Neural cell (in vitro differentiated cells): Measurements from ENCODE around the gene COPZ2. TPM values are rescaled to one million over a fixed set of nuclear protein-coding genes. Genes with fewer than 3 reads are reported as not detected.

ENCODE experiments used
- H2AFZ ChIP-seq: fragments of 200-600, 300-800 bp; sonication (generic), shearing (Covaris generic); 2 replicates; pipeline ENCODE4 v1.6.0; 2014; ENCODE audit warnings: low read depth, mild to moderate bottlenecking, antibody characterized with exemption, low read length, moderate library complexity
- H3F3A ChIP-seq: fragments of 200-600 bp; shearing (Covaris generic); 2 replicates; pipeline ENCODE4 v1.6.1; 2016; ENCODE audit warnings: mild to moderate bottlenecking, moderate library complexity, mixed read lengths, antibody characterized with exemption, low read length; ENCODE audit not compliant: insufficient read depth, poor library complexity, severe bottlenecking
- H3K27ac ChIP-seq: fragments of 200-600, 300-800 bp; sonication (generic), shearing (Covaris generic); 2 replicates; pipeline ENCODE4 v1.5.1; 2014; ENCODE audit warnings: mild to moderate bottlenecking, low read length, moderate library complexity
- H3K27me3 ChIP-seq: fragments of 300-800, 200-600 bp; sonication (generic), shearing (Covaris generic); 2 replicates; pipeline ENCODE4 v1.6.0; 2014; ENCODE audit warnings: mild to moderate bottlenecking, low read depth, low read length, moderate library complexity; ENCODE audit not compliant: insufficient read depth
- H3K36me3 ChIP-seq: fragments of 300-800, 200-600 bp; sonication (generic), shearing (Covaris generic); 2 replicates; pipeline ENCODE4 v1.5.1; 2014; ENCODE audit warnings: mild to moderate bottlenecking, antibody characterized with exemption, low read length, moderate library complexity; ENCODE audit not compliant: insufficient read depth
- H3K4me2 ChIP-seq: fragments of 300-800, 200-600 bp; sonication (generic), shearing (Covaris generic); 2 replicates; pipeline ENCODE4 v1.6.0; 2014; ENCODE audit warnings: mild to moderate bottlenecking, low read length
- H3K4me3 ChIP-seq: fragments of 300-800, 200-600 bp; sonication (generic), shearing (Covaris generic); 2 replicates; pipeline ENCODE4 v1.5.1; 2014; ENCODE audit warnings: mild to moderate bottlenecking, low read length, moderate library complexity
- H3K79me2 ChIP-seq: fragments of 200-600 bp; shearing (Covaris generic); replicated peaks from 2 replicates; pipeline ENCODE4 v1.6.0; 2014; ENCODE audit warnings: mild to moderate bottlenecking, low read length, moderate library complexity; ENCODE audit not compliant: insufficient read depth
- H3K9ac ChIP-seq: fragments of 300-800, 200-600 bp; sonication (generic), shearing (Covaris generic); 2 replicates; pipeline ENCODE4 v1.6.1; 2016; ENCODE audit warnings: mild to moderate bottlenecking, low read length, mixed read lengths
- H3K9me2 ChIP-seq: fragments of 200-600 bp; shearing (Covaris generic); 2 replicates; pipeline ENCODE4 v1.6.1; 2016; ENCODE audit warnings: mild to moderate bottlenecking, low read length, mixed read lengths; ENCODE audit not compliant: insufficient read depth
- H3K9me3 ChIP-seq: fragments of 200-600, 300-800 bp; sonication (generic), shearing (Covaris generic); 2 replicates; pipeline ENCODE4 v1.6.1; 2016; ENCODE audit warnings: mild to moderate bottlenecking, mixed run types, low read length, moderate library complexity, mixed read lengths
- H4K20me1 ChIP-seq: fragments of 200-600 bp; shearing (Covaris generic); 2 replicates; pipeline ENCODE4 v1.6.1; 2016; ENCODE audit warnings: mild to moderate bottlenecking, mixed run types; ENCODE audit not compliant: insufficient read depth
- EP300 ChIP-seq: fragments of 450-650 bp; conservative IDR thresholded peaks from 2 replicates; pipeline ENCODE4 v1.6.1; 2014; ENCODE audit warnings: antibody characterized with exemption, mild to moderate bottlenecking, moderate library complexity; ENCODE audit not compliant: poor library complexity, severe bottlenecking
- EZH2 ChIP-seq: fragments of 200-600, 300-800 bp; shearing (Covaris generic), sonication (generic); IDR thresholded peaks from 2 replicates; pipeline ENCODE4 v1.6.1; 2014; ENCODE audit warnings: antibody characterized with exemption, low read length, borderline replicate concordance, mild to moderate bottlenecking; ENCODE audit not compliant: insufficient read depth, poor library complexity, severe bottlenecking
- MXI1 ChIP-seq: fragments of 450-650 bp; conservative IDR thresholded peaks from 2 replicates; pipeline ENCODE4 v1.6.1; 2014; ENCODE audit warnings: antibody characterized with exemption, mild to moderate bottlenecking; ENCODE audit not compliant: poor library complexity, severe bottlenecking
- POLR2AphosphoS5 ChIP-seq: IDR thresholded peaks from 2 replicates; pipeline ENCODE4 v1.6.1; 2012
- RAD21 ChIP-seq: fragments of 450-650 bp; conservative IDR thresholded peaks from 2 replicates; pipeline ENCODE4 v1.6.1; 2014; ENCODE audit warnings: antibody characterized with exemption, mild to moderate bottlenecking, moderate library complexity
- SMC3 ChIP-seq: fragments of 450-650 bp; conservative IDR thresholded peaks from 2 replicates; pipeline ENCODE4 v1.6.1; 2014; ENCODE audit warnings: antibody characterized with exemption, mild to moderate bottlenecking, moderate library complexity; ENCODE audit not compliant: poor library complexity
- TAF1 ChIP-seq: IDR thresholded peaks from 2 replicates; pipeline ENCODE4 v1.6.1; 2012; ENCODE audit warnings: low read depth
- polyA plus RNA-seq: library from polyadenylated mRNA; depleted of rRNA; stranded (reverse); fragments of >200 nt; gene quantifications from 2 replicates; pipeline ENCODE4 v1.2.3, GENCODE V29; 2014
- TF ChIP-seq, protein P1 (sequence below): fragments of 450-650 bp; IDR thresholded peaks from 2 replicates; pipeline ENCODE4 v1.5.1; 2014; ENCODE audit warnings: antibody characterized with exemption, mild to moderate bottlenecking, moderate library complexity; ENCODE audit not compliant: poor library complexity, severe bottlenecking
- TF ChIP-seq, protein P2 (sequence below): IDR thresholded peaks from 2 replicates; pipeline ENCODE4 v1.6.1; 2012; ENCODE audit warnings: borderline replicate concordance

COPZ2 gene
- polyA plus RNA-seq, 1 donor from 2014 or later, result not detected

DNA sequence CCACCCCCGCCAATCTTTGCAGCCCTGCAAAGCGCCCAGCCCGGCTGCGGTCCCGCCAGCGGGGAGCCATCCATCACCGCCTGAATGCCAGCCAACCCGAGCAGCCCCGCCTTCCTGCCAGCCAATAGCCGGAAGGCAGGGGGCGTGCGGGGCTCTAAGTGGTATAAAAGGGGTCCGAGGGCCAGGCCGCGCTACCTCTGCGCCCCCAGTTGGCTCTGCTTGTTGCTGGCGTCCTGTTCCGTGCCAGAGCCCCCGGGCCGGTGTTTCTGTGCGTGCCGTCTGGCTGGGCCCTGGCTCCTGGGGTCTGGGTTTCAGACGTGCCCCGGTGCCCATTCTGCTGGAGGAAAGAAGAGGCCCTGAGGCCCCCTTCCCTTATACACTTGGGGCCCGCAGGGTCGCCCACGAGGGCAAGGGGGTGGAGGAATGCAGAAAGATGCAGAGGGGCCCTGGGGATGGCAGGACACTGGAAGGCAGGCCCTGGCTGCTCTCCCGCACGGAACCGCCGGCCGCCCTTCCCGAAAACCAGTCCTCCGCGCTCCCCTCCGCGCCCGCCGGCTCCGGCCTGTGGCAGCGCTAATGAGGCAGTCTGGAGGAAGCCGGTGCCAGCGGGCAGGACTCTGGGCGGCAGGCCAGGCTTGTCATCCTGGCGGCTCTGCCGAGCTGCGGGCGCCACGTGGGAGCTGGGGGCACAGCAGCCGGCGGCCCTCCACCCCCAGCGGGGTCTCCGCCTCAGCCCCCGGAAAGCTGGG is 14.0 kb downstream of the COPZ2 start:
- H3K27ac ChIP-seq, result no peak overlapping the region
- no peaks in the 10 kb centered on the region for H3K36me3 ChIP-seq
- no peak overlapping the region for H2AFZ ChIP-seq
- no peaks in the 10 kb centered on the region for H3K79me2 ChIP-seq
- H3K9me2 ChIP-seq, result no peaks in the 10 kb centered on the region
- peak overlapping the region; percentile 74 for H3K4me3 ChIP-seq
- no peaks in the 10 kb centered on the region for H3K9me3 ChIP-seq
- H3K4me2 ChIP-seq, result no peak overlapping the region
- no peaks in the 10 kb centered on the region for H4K20me1 ChIP-seq
- TF ChIP-seq SMC3 (no peak), MXI1 (peak; percentile 10)
- no peaks in the 10 kb centered on the region for H3F3A ChIP-seq
- H3K9ac ChIP-seq, result peak overlapping the region; percentile 1
- peaks cover 18% of the 10 kb centered on the region for H3K27me3 ChIP-seq

DNA sequence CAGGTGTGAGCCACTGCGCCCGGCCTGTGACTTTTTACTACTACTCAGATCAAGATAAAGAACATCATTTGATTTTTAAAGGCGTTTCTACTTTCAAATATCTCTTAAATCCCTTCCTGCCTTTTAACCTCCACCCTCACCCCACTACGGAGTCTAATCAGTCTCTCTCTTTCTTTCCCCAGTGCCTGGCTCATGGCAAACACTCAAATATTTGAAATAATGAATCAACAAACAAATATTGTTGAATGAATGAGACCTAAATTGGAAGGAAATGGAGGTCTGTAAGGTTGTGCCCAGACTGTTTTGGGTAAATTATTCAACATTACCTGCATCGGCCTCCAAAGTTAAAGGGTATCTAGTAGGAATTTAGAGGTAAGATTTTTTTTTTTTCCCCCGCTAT is 14.7 kb downstream of the COPZ2 start:
- TF ChIP-seq EP300, result no peak
- TF ChIP-seq, protein P1, sequence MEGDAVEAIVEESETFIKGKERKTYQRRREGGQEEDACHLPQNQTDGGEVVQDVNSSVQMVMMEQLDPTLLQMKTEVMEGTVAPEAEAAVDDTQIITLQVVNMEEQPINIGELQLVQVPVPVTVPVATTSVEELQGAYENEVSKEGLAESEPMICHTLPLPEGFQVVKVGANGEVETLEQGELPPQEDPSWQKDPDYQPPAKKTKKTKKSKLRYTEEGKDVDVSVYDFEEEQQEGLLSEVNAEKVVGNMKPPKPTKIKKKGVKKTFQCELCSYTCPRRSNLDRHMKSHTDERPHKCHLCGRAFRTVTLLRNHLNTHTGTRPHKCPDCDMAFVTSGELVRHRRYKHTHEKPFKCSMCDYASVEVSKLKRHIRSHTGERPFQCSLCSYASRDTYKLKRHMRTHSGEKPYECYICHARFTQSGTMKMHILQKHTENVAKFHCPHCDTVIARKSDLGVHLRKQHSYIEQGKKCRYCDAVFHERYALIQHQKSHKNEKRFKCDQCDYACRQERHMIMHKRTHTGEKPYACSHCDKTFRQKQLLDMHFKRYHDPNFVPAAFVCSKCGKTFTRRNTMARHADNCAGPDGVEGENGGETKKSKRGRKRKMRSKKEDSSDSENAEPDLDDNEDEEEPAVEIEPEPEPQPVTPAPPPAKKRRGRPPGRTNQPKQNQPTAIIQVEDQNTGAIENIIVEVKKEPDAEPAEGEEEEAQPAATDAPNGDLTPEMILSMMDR, result no peak
- TF ChIP-seq POLR2AphosphoS5, result no peak
- no peak for TF ChIP-seq SMC3
- TF ChIP-seq EZH2, result no peak
- no peak for TF ChIP-seq TAF1
- no peak for TF ChIP-seq MXI1
- TF ChIP-seq RAD21, result no peak
- TF ChIP-seq, protein P2, sequence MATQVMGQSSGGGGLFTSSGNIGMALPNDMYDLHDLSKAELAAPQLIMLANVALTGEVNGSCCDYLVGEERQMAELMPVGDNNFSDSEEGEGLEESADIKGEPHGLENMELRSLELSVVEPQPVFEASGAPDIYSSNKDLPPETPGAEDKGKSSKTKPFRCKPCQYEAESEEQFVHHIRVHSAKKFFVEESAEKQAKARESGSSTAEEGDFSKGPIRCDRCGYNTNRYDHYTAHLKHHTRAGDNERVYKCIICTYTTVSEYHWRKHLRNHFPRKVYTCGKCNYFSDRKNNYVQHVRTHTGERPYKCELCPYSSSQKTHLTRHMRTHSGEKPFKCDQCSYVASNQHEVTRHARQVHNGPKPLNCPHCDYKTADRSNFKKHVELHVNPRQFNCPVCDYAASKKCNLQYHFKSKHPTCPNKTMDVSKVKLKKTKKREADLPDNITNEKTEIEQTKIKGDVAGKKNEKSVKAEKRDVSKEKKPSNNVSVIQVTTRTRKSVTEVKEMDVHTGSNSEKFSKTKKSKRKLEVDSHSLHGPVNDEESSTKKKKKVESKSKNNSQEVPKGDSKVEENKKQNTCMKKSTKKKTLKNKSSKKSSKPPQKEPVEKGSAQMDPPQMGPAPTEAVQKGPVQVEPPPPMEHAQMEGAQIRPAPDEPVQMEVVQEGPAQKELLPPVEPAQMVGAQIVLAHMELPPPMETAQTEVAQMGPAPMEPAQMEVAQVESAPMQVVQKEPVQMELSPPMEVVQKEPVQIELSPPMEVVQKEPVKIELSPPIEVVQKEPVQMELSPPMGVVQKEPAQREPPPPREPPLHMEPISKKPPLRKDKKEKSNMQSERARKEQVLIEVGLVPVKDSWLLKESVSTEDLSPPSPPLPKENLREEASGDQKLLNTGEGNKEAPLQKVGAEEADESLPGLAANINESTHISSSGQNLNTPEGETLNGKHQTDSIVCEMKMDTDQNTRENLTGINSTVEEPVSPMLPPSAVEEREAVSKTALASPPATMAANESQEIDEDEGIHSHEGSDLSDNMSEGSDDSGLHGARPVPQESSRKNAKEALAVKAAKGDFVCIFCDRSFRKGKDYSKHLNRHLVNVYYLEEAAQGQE, result no peak
- Histone ChIP-seq H3K79me2 (no peaks in the 10 kb centered on the region), H4K20me1 (no peaks in the 10 kb centered on the region), H3K9ac (no peak overlapping the region), H3K9me2 (no peaks in the 10 kb centered on the region), H3K27me3 (peaks cover 18% of the 10 kb centered on the region), H3K4me3 (no peak overlapping the region), H3K4me2 (no peak overlapping the region), H3F3A (no peaks in the 10 kb centered on the region), H3K9me3 (no peaks in the 10 kb centered on the region), H2AFZ (no peak overlapping the region), H3K36me3 (no peaks in the 10 kb centered on the region), H3K27ac (no peak overlapping the region)
